ENCODE results near the gene TBCD.
"Not testable (repeated sequence)": the region's sequence is repeated elsewhere in the genome, so short reads cannot be mapped to it uniquely, and the experiment has no call there.

The TBCD gene

DNA sequence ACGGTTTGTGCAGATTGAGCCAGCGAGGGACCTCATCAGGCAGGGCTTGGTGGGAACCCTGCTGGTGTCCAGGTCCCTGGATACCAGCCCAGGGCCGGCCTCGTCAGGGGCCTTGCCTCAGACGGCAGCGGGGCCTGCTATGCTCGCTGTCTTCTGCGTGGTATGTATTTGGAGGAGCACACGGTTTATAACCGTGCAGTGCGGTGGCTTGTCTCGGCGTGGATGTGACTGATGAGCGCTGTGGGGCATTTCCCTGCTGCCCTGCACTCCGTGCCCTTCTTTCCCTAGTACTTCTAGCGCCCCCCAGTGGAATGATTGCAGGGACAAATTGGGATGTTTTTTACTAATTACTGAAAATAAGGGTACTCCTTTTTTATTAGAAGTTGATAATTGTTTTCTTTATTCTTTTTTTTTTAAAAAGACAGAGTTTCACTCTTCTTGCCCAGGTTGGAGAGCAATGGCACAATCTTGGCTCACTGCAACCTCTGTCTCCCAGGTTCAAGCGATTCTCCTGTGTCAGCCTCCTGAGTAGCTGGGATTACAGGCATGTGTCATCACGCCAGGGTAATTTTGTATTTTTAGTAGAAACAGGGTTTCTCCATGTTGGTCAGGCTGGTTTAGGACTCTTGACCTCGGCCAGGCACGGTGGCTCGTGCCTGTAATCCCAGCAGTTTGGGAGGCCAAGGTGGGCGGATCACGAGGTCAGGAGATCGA is 15.3 kb downstream of the TBCD start:
- peak; percentile 43 for DNase-seq

GRCh38 chr17:82769041-82769440 is 17.2 kb downstream of the TBCD start:
- DNase-seq = no peak

DNA sequence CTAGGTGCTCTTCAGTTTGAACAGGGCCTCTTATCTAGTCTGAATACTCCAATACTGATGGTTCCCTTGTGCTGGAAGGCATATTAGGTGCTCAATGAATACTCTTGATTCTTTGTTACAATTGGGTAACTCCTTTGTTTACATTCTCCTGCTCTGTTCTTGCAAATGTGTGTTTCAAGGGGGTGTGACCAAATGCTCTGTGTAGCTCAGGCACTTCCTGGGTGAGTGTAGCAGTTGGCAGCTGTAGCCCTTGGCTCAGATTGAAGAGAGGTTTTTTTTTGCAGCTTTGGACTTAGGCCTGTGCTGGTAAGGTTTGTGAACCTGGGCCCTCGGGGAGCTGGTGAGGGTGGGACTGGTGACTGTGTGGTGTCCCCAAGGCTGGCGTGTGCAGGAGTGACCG is 20.2 kb downstream of the TBCD start:
- no peak for DNase-seq

DNA sequence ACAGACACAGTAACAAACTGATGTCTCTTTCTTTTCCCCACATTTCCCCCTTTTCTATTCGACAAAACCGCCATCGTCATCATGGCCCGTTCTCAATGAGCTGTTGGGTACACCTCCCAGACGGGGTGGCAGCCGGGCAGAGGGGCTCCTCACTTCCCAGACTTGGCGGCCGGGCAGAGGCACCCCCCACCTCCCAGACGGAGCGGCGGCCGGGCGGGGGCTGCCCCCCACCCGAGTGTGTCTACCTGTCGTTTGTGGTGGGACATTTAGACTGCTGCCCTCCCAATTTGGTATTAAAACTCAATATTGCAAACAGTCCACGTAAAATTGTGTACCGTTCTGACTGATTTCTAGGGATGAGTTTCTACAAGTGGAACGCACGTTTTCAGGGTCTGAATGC is 22.6 kb downstream of the TBCD start:
- not testable (repeated sequence) for DNase-seq

GRCh38 chr17:82775001-82775823 is 23.3 kb downstream of the TBCD start:
- peak; percentile 41 for DNase-seq

DNA sequence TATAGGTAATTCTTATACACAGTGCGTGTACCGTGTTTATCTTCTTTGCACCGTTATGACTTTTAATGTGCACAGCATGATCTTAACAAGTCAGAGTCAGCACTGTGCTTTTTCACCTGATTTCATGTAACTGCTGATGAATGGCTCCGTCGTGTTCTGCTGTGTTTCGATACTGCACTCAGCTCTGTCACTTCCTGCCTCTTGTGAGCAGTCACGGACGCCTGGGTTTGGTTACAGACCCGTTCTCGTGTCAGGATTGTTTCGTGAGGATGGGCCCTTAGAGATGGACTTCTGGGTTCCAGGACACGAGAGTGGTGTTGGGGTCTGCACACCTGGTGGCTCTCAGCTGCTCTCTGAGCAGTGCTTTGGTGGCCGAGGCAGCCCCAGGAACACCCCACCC is 24.6 kb downstream of the TBCD start:
- DNase-seq = no peak

- peak; percentile 21 for DNase-seq
These were observed 26.0 kb downstream of the TBCD start for GRCh38 chr17:82777778-82778375.

DNA sequence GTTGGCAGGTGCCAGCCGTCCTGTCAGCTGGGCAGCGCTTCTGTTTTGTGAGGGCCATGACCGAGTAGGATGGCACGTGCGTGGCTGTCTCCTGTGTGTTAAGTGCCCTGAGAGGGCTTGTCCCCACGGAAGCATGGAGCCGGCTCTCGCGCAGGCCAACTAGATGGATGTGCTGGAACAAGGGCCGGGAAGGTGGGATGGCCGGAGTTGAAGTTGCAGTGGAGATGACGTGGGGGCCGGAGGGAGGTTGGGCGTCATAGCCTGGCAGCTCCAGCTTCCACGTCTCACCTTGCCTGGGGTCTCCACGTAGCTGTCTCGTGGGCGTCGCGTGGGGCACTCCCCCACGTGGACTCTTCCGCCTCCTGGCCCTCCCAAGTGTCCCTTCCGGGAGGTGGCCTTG is 27.7 kb downstream of the TBCD start:
- DNase-seq = no peak

DNA sequence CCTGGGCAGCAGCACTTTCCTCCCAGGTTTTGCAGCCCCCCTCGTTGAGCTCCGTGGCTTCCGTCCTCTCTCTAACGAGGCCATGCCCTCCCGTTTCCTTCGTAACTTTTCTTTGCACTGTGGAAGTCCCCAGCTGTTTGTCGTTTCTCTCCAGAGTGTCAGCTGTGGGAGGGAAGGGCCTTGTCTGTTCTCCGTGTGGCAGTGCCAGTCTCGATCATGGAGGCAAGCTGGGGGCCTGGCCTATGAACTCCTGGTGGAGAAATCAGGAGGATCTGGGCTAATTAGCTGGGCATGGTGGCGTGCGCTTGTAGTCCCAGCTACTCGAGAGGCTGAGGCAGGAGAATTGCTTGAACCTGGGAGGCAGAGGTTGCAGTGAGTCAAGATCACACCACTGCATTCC is 28.3 kb downstream of the TBCD start:
- DNase-seq = no peak

DNA sequence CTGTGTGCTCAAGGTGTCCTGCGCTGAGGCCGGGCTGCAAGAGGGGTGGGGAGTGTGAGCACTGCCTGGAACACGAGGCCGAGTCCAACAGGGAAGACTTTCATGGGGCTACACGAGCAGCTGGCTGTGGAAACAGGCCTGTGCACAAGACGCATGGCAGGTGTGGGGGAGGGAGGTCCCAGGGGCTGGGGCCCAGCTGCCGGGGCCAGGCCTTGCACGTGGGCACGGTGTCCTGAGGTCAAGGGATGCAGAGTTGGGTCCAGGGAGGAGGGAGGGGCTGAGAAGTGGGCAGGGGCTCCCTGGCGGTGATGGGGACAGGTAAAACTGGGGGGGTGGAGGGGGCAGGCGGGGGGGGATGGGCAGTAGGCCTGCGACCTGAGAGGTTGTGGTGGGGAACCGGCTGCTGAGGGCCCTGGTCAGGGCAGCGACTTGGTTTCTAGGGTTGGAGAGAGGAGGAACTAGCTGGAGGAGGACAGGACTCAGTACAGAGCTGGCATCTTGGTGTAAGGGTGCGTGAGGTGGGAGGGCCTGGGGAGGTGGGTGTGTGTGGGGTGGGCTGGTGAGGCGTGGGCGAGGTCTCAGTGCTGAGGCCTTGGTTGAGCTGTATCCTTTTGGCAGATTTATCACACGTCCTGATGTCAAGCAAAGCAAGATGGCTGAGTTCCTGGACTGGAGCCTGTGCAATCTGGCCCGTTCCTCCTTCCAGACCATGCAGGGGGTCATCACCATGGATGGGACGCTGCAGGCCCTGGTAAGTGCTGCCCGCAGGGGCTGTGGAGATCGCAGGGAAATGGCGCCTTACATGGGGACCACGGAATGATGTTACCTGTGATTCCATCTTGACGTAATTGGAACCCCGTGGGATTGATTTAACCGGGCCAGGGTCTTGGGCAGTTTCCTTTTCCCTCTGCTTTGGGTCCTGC is 29.4 kb downstream of the TBCD start:
- no peak for DNase-seq

- DNase-seq = peak; percentile 86
These were observed 30.0 kb downstream of the TBCD start for GRCh38 chr17:82781894-82782274.

- DNase-seq = peak; percentile 8
These were observed 30.9 kb downstream of the TBCD start for GRCh38 chr17:82782657-82783207.

DNA sequence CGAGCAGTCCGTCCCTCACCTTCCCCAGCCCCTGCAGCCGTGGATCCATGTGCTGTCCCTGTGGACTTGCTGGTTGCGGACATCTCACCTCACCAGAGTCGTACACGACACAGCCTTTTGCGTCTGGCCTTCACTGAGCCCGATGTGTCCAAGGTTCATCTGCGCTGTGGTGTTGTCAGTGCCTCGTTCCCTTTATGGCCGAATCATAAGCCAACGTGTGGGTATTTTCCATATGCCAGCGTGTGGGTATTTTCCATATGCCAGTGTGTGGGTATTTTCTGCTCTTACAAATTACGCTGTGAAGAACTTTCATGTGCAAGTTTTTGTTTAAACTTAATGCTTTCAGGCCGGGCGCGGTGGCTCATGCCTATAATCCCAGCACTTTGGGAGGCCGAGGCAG is 31.6 kb downstream of the TBCD start:
- no peak for DNase-seq

DNA sequence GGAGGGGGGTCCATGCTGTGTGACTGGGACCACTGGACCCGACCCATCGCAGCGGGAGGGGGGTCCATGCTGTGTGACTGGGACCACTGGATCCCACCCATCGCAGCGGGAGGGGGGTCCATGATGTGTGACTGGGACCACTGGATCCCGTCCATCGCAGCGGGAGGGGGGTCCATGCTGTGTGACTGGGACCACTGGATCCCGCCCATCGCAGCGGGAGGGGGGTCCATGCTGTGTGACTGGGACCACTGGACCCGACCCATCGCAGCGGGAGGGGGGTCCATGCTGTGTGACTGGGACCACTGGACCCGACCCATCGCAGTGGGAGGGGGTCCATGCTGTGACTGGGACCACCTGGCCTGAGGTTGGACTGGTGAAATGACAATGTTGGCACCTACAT is 33.7 kb downstream of the TBCD start:
- not testable (repeated sequence) for DNase-seq

GRCh38 chr17:82786427-82786826 is 34.6 kb downstream of the TBCD start:
- no peak for DNase-seq

DNA sequence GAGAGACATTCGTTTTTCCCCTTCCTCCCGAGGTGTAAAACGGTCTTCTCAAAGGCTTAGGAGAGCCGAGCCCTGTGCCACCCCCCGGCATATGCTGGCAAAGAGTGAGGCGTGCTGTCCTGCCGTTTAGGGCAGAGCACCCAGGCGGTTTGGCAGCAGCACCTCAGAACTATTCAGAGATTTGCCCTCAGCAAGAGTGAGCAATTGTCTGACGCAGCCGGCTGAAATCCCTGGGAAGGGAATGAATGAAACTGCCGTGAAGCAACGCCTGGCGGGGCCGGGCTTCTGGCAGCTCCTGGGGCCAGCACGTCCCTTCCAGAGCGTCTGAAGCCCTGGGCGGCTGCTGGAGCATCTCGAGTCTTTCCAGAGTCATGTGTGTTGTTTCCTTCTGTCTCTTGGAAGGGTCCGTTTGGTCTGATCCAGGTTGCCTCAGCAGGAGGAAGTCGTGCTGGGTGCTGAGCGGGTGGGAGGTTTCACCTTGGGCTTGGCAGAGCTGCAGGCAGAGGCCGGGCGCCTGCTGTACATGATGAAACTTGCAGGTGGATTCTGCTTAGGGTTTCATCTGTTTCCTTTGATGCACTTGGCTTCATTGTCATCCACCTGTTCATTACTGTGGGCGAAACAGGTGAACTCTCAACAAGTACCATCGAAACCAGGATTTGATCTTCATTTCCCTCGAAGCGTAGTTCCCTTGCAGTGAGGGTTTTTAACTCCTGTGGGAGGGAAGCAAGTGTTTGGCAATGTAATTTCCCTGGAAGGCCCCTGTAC is 35.4 kb downstream of the TBCD start:
- DNase-seq = no peak

DNA sequence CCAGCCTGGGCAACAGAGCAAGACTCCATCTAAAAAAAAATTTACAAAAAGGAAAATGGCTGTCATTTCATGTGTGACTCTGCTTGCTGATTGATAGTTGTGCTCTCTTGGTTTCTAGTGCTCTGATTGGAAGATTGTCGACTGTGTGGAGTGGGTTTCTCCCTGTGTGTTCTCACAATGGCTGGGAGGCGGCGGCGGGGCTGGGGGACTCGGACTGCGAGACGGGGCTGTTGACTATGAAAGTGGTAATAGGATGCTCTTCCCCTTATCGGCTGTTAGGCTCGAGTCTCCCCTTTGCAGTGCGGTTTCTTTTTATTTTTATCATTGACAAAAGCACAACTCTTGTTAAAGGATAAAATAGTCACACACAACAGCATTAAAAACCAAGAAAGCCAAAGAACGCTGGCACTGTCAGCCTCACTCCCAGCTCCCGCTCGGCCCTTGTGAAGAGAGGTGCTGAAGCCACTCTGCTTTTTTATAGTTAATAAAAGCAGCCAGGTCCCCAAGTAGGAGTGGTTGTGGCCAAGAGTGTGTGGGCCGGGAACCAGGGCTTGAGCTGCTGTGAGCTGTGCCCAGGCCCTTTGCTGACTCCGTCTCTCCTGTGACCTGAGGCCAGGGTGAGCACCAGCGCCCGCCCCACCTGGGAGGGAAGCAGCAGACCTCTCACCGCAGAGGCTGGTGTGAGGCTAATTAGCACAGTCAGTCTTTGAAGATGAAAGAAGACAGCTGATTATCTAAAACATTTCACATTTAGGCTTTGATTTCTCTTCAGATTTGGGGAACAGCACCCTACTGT is 36.5 kb downstream of the TBCD start:
- no peak for DNase-seq

GRCh38 chr17:82789051-82789592 is 37.3 kb downstream of the TBCD start:
- no peak for DNase-seq

GRCh38 chr17:82789806-82790205 is 37.9 kb downstream of the TBCD start:
- no peak for DNase-seq

DNA sequence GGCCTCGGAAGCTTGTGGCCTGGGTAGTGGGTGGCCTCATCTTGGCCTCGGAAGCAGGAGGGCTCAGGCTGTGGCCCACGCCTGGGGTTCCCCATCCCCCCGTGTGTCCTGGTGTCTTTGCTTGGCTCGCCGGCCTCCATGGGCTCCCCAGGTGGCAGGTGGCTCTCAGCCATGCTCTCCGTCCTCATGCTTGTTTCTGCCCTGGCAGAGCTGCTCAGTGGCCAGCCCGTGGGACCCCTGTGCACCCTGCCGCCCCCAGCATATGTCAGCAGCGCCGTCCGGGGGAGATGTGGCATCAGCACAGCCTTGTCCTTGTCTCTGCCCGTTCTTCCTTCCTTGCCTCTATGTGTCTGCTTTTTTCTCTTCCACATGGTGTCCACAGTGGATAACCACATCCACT is 38.5 kb downstream of the TBCD start:
- DNase-seq = no peak

DNA sequence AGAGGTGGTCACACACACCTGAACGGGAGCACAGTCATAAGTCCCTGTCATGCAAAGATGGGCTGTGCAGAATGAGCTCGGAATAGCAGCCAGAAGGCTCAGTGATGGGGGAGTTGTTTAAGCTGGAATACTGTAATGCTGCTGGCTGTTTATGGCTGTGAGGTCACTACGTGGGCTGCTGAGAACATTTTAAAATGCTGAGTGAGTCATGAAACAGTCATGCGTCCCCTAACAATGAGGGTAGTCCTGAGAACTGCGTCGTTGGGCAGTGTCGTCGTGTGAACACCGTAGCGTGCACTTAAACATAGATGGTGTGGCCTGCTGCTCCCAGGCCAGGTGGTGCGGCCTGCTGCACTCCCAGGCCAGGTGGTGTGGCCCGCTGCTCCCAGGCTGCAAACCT is 39.7 kb downstream of the TBCD start:
- no peak for DNase-seq
